ENCODE measurements around the gene FSD1.

FSD1 gene

DNA sequence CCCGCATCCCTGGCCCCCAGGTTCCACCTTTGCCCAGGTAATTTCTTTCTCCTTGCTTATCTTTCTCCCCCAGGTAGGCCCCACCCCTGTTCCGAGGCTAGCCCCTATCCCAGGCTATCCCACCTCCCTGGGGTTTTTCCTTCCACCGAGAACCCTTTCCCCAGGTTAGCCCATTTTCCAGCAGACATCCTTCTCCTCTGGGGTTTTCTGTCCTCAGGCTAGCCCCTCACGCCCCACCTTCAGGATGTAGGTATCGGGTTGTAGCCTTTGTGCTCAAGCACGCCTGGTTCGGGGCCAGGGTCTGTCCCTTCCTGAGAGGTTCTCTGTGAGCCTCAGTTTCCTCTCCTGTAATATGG, 837 bp downstream of the FSD1 start:
- TF ChIP-seq, protein P1, sequence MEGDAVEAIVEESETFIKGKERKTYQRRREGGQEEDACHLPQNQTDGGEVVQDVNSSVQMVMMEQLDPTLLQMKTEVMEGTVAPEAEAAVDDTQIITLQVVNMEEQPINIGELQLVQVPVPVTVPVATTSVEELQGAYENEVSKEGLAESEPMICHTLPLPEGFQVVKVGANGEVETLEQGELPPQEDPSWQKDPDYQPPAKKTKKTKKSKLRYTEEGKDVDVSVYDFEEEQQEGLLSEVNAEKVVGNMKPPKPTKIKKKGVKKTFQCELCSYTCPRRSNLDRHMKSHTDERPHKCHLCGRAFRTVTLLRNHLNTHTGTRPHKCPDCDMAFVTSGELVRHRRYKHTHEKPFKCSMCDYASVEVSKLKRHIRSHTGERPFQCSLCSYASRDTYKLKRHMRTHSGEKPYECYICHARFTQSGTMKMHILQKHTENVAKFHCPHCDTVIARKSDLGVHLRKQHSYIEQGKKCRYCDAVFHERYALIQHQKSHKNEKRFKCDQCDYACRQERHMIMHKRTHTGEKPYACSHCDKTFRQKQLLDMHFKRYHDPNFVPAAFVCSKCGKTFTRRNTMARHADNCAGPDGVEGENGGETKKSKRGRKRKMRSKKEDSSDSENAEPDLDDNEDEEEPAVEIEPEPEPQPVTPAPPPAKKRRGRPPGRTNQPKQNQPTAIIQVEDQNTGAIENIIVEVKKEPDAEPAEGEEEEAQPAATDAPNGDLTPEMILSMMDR (IDR thresholded peaks at IDR 0.05; ENCODE audit: low read length, missing control alignments), result no peak
- no peak overlapping the region for H3K4me3 ChIP-seq (replicated peaks; ENCODE audit: low read depth, low read length)
- no peak for DNase-seq (ENCODE audit: low read depth)

DNA sequence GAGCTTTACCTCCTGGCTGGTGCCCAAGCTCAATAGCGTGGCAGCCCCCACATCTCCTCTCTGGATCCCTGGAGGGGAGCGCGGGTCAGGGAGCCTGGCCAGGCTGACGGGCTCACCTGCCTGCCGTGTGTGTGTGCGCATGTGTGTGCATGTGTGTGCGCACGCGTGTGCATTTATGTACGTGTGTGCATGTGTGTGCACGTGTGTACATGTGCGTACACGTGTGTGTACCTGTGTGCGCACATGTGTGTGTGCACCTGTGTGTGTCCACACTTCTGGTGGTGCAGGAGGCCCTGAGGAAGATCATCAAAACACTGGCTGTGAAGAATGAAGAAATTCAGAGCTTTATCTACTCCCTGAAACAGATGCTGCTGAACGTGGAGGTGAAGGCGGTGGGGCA, 1.3 kb downstream of the FSD1 start:
- TF ChIP-seq, protein P1 (IDR thresholded peaks at IDR 0.05; ENCODE audit: low read length, missing control alignments), result no peak
- DNase-seq (ENCODE audit: low read depth), result no peak
- H3K4me3 ChIP-seq (replicated peaks; ENCODE audit: low read depth, low read length), result no peak overlapping the region

DNA sequence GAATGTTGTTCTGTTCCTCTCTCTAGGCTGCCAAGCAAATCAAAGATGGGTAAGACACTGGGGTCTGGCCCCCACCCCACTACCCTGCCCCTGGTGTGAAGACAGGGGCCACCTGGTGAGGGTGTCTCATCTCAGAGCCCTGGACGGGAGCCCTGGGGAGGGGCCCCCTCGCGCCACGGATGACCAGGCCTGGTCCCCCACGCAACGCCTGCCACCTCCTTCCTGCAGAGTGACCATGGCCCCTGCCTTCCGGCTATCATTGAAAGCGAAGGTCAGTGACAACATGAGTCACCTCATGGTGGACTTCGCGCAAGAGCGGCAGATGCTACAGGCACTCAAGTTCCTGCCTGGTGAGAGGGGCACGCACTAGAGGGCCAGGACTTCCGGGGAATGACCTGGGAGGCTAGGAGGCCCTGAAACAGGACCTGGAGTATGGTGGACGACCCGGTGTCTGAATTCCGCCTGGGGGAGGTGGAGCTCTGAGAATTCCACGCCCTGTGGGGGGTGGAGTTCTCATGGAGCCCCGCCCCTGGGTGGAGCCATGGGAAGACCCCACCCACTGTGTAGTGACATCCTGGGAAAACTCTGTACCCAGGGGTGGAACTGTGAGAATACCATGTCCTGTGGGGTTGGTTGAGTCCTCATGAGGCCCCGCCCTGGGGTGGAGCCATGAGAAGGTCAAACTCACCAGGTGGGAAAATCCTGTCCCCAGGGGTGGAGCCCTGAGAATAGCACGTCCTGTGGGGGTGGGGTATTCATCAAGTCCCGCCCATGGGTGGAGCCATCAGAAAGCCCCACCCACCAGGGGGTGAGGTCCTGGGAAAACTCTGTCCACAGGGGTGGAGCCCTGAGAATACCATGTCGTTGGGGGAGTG, 6.1 kb downstream of the FSD1 start:
- TF ChIP-seq, protein P1 (IDR thresholded peaks at IDR 0.05; ENCODE audit: low read length, missing control alignments), result no peak
- DNase-seq (ENCODE audit: low read depth), result no peak
- no peak overlapping the region for H3K4me3 ChIP-seq (replicated peaks; ENCODE audit: low read depth, low read length)

DNA sequence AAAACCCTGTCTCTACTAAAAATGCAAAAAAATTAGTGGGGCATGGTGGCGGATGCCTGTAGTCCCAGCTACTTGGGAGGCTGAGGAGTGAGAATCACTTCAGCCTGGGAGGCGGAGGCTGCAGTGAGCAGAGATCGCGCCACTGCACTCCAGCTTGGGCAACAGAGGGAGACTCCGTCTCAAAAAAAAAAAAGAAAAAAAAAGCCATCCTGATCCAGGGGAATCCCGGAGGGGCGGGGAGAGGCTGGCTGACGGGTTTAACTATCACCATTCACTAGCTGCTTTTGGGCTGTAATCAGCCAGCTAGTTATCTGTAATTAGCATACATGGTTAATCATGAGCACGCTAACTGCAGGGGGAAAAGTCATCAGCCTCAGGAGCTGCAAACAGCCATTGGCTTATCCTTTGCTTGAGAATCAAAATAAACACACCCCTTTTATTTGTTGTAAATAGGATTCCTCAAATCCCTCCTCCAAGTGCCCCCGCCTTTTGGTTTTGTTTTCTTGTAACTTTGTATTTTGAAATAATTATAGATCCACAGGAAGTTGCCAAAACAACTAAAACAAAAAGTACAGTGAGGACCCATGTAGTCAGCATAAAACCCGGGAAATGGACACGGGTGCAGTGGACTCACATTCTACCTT, 9.6 kb downstream of the FSD1 start:
- no peak for DNase-seq (ENCODE audit: low read depth)
- TF ChIP-seq, protein P1 (IDR thresholded peaks at IDR 0.05; ENCODE audit: low read length, missing control alignments), result no peak
- no peak overlapping the region for H3K4me3 ChIP-seq (replicated peaks; ENCODE audit: low read depth, low read length)

DNA sequence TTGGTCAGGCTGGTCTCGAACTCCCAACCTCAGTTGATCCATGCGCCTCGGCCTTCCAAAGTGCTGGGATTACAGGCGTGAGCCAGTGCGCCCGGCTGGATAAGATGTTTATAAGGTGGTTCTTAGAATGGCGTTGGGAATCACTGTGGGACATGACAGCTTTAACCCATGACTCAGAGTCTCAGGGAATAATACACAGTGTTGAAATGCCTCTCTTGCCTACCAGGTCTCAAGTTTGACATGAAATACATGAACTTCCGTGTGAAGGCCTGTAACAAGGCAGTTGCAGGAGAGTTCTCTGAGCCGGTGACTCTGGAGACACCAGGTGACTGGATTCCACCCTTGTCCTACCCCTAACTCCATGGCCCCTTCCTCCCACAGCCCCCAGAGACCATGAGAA, 12.6 kb downstream of the FSD1 start:
- DNase-seq (ENCODE audit: low read depth), result no peak

DNA sequence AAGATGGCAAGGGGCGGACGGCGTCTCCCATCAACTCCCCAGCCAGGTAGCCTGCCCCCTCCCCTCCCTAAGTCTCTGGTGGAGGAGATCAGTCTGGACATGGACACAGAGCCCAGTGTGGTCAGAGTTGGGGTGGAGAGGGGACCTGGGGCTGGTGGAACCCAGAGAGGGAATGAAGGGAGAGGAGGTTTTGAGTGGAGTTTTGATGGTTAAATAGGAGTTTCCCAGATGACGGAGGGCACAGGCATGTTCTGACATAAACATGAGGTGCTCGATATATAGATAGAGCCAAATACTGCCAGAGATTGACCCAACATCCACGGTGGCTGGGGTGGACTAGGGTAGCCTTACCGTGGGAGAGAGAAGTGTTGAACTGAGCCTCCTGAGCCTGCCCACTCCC, 14.1 kb downstream of the FSD1 start:
- TF ChIP-seq, protein P1 (IDR thresholded peaks at IDR 0.05; ENCODE audit: low read length, missing control alignments), result no peak
- H3K4me3 ChIP-seq (replicated peaks; ENCODE audit: low read depth, low read length), result no peak overlapping the region
- no peak for DNase-seq (ENCODE audit: low read depth)

More for the DNA sequence above, 12.6 kb downstream of the FSD1 start:
- TF ChIP-seq, protein P1 (IDR thresholded peaks at IDR 0.05; ENCODE audit: low read length, missing control alignments), result no peak
- no peak overlapping the region for H3K4me3 ChIP-seq (replicated peaks; ENCODE audit: low read depth, low read length)
